ENCODE data around the gene CEBPE. TPM values are rescaled to one million over a fixed set of nuclear protein-coding genes. Genes with fewer than 3 reads are reported as not detected.

CEBPE gene
- total and polyA plus RNA-seq, 7 donors, result 0.03 to 0.22 (median 0.18) TPM; not detected in 3

DNA sequence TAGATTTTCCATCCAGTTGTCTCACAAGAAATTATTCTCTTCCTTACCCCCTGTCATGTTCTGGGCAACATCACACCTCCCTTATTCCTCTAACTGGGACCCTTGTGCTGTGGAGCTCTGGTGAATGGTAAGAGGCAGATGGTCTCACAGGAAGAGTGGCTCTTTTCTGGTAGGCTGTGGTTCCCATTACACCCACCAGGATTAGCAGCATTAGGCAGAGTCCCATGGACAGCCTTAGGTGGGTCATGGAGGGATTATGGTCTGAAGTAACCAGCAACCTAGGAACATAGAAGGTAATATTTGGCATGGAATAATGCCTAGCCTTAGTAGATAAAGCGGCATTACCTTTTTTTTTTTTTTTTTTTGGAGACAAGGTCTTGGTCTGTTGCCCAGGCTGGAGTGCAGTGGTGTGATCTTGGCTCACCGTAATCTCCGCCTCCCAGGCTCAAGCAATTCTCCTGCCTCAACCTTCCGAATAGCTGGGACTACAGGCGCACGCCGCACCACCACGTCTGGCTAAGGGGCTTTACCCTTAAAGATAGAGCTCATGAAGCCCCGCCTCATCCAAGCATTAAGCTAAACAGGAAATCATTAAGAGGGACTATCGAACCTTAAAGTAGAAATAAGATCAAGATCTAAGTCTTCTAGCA, 19.7 kb downstream of the CEBPE start:
- TF ChIP-seq, protein P1, sequence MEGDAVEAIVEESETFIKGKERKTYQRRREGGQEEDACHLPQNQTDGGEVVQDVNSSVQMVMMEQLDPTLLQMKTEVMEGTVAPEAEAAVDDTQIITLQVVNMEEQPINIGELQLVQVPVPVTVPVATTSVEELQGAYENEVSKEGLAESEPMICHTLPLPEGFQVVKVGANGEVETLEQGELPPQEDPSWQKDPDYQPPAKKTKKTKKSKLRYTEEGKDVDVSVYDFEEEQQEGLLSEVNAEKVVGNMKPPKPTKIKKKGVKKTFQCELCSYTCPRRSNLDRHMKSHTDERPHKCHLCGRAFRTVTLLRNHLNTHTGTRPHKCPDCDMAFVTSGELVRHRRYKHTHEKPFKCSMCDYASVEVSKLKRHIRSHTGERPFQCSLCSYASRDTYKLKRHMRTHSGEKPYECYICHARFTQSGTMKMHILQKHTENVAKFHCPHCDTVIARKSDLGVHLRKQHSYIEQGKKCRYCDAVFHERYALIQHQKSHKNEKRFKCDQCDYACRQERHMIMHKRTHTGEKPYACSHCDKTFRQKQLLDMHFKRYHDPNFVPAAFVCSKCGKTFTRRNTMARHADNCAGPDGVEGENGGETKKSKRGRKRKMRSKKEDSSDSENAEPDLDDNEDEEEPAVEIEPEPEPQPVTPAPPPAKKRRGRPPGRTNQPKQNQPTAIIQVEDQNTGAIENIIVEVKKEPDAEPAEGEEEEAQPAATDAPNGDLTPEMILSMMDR (IDR thresholded peaks at IDR 0.05), result no peak
- 88 to 93% (median 89%) methylated on average over 10 of the region's 10 CpGs for WGBS, 3 donors
- Histone ChIP-seq H3K36me3 (ENCODE audit: insufficient read depth in 1 of 2, low read depth in 1 of 2) (peaks cover 0 to 24% of the 10 kb centered on the region in 2 donors), H3K9me3 (no peaks in the 10 kb centered on the region), H3K4me1 (peaks cover 14% of the 10 kb centered on the region), H3K4me3 (no peak overlapping the region), H3K27ac (no peak overlapping the region), H3K27me3 (ENCODE audit: insufficient read depth in 3 of 3, low read length in 2 of 3) (no peaks in the 10 kb centered on the region)
- ATAC-seq, result no peak
- intact Hi-C loops (cut with DNase I), result no loop called here
- no peak for DNase-seq

DNA sequence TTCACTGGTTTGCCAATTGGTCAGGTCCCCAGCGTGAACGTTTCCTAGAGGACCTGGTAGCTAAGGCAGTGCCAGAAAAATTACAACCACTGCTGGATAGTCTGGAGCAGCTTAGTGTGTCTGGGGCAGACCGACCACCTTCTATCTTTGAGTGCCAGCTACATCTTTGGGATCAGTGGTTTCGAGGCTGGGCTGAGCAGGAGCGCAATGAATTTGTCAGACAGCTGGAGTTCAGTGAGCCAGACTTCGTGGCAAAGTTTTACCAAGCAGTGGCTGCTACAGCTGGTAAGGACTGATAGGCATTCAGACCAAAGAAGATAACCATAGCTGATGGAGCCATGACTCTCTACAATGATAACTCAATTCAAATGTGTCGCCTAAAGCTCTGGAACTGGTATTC, 21.3 kb downstream of the CEBPE start:
- ATAC-seq (no peak), DNase-seq (no peak)
- Histone ChIP-seq H3K36me3 (ENCODE audit: insufficient read depth in 1 of 2, low read depth in 1 of 2) (peaks cover 2 to 33% of the 10 kb centered on the region in 2 donors), H3K4me1 (peaks cover 22% of the 10 kb centered on the region), H3K27ac (no peak overlapping the region), H3K27me3 (ENCODE audit: insufficient read depth in 3 of 3, low read length in 2 of 3) (no peaks in the 10 kb centered on the region), H3K9me3 (no peaks in the 10 kb centered on the region), H3K4me3 (no peak overlapping the region)
- 64 to 76% (median 75%) methylated on average over 7 of the region's 7 CpGs for WGBS, 3 donors
- intact Hi-C loops (cut with DNase I), result no loop called here
- TF ChIP-seq, protein P1 (IDR thresholded peaks at IDR 0.05), result no peak

DNA sequence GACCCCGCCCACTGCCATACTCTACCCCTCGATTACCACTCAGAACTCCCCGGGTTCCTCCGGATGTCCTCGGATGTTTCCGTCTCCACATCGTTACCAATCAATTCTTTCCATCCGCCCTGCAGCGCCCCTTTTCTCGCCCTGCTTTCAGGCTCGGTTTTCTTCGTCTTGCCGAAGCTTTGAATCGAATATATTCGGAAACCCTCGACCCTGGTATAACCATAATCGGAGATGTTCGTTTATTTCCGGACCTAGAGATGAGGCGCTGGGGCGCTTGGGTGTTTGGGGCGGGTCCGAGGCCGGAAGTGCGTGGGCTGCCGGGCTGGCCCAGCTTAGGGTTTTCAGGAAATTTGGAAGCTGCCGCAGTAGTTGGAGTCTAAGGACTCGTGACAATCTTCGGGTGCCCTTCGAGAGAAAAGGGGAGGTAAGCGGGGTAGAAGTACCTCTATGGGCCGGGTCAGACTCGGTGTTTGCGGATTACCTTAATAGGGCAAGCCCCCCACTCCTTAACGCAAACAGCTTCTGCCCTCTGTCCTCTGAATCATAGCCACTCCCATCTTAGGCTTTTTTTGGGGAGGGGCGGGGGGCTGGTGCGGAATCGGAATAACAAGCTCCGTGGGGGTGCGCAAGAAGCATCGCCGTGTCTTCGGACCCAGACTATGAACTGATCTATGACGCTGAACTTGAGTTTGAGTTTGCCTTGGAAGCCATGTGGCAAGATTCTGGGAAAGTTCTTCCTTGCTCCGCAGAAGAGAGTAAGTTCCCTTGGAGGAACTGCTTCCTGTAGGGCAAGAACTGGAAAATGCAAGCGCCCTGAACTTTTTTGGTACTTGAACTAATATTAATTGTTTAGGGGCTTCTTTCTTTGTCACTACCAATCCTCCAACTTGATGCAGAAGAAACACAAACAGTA, 23.6 kb downstream of the CEBPE start, which contains the start of gene C14orf119:
Gene C14orf119, plus strand, starts transcription at position 310 of the 913 bp plus-strand sequence. CDS start 2,154 bp downstream, outside the sequence.
- ATAC-seq (peak; percentile 92 to 96 (median 94)), DNase-seq (peak; percentile 99 to 100)
- peak within 1 kb of the TSS; percentile 97 for H3K4me3 ChIP-seq
- peaks cover 30% of the 10 kb centered on the region for H3K4me1 ChIP-seq
- TF ChIP-seq, protein P1 (IDR thresholded peaks at IDR 0.05), result no peak
- H3K36me3 ChIP-seq (ENCODE audit: insufficient read depth in 1 of 2, low read depth in 1 of 2), result peaks cover 8 to 56% of the 10 kb centered on the region in 2 donors
- no peaks in the 10 kb centered on the region for H3K9me3 ChIP-seq
- H3K27me3 ChIP-seq (ENCODE audit: insufficient read depth in 3 of 3, low read length in 2 of 3), result no peaks in the 10 kb centered on the region
- peak within 1 kb of the TSS; percentile 99 for H3K27ac ChIP-seq
- 0% methylated on average over 46 of the region's 46 CpGs for WGBS, 3 donors
- intact Hi-C loops (cut with DNase I), result no loop called here

DNA sequence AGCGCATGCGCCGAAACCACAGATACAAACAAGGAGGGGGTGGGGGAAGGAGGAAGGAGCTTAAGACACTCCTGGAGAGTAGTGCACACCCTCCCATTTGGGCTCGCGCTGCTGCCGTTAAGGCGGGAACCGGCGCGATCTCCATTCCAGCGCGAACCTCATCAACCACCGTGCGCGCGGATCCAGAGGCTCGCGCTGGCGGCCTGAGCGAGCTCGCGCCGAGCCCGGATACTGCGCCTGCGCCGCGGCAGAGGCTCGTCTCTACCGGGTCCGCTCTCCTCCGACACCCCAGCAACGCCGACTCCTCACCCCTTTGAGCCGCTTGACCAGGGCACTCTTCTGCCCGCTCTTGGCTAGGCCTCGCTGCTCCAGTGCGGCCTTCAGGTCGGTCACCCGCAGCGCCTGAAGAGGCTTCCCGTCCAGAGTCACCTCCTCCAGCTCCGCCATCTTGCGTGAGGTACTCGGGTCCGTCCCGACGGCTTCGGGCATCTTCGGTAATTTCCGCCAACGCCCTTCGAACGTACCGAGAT, 24.3 kb downstream of the CEBPE start, which contains the start of gene ACIN1:
Gene ACIN1, minus strand, starts transcription at position 471 of the 530 bp plus-strand sequence. Its CDS starts 24 bp downstream, at position 447.
- TF ChIP-seq, protein P1 (IDR thresholded peaks at IDR 0.05), result no peak
- DNase-seq (no peak), ATAC-seq (peak; percentile 59 to 76 (median 61))
- Histone ChIP-seq H3K27ac (peak within 1 kb of the TSS; percentile 99), H3K4me3 (peak within 1 kb of the TSS; percentile 97), H3K36me3 (ENCODE audit: insufficient read depth in 1 of 2, low read depth in 1 of 2) (peaks cover 12 to 64% of the 10 kb centered on the region in 2 donors), H3K4me1 (peaks cover 30% of the 10 kb centered on the region), H3K27me3 (ENCODE audit: insufficient read depth in 3 of 3, low read length in 2 of 3) (no peaks in the 10 kb centered on the region), H3K9me3 (no peaks in the 10 kb centered on the region)
- WGBS, 3 donors, result 0% methylated on average over 46 to 55 of the region's 55 CpGs
- intact Hi-C loops (cut with DNase I), result no loop called here

Measured in psoas muscle (tissue), 8 donors.